Ureter (tissue), 1 donor: ENCODE results near the gene PGS1. TPM values are rescaled to one million over a fixed set of nuclear protein-coding genes. Genes with fewer than 3 reads are reported as not detected.
A peak's percentile ranks its signal among the peaks of the same experiment; 100 is the strongest.

ENCODE experiments used
- DNase-seq: peaks from one replicate; pipeline ENCODE4 v3.0.0-alpha.2; 2020; ENCODE audit warnings: low spot score
- total RNA-seq: library from RNA; stranded (reverse); gene quantifications from one replicate; pipeline ENCODE4 v1.2.4, GENCODE V29; 2023
- donor health status: DM: yes; HTN: yes; CAD: no.

PGS1 gene
- total RNA-seq, 1 donor from 2014 or later = 73.2 TPM

- DNase-seq = no peak
Observed at GRCh38 chr17:78364436-78365281, 13.8 kb upstream of the PGS1 start.

GRCh38 chr17:78365561-78366108, 12.8 kb upstream of the PGS1 start:
- DNase-seq = no peak

GRCh38 chr17:78366109-78366848, 12.2 kb upstream of the PGS1 start:
- no peak for DNase-seq

GRCh38 chr17:78367193-78367592, 11.3 kb upstream of the PGS1 start:
- no peak for DNase-seq

GRCh38 chr17:78368348-78368747, 10.1 kb upstream of the PGS1 start:
- no peak for DNase-seq

GRCh38 chr17:78368854-78369495, 9.5 kb upstream of the PGS1 start:
- no peak for DNase-seq

- DNase-seq = no peak
Observed at GRCh38 chr17:78369791-78370381, 8.6 kb upstream of the PGS1 start.

- DNase-seq = no peak
Observed at GRCh38 chr17:78371056-78371455, 7.4 kb upstream of the PGS1 start.

GRCh38 chr17:78372841-78373240, 5.6 kb upstream of the PGS1 start:
- DNase-seq = no peak

- peak; percentile 72 for DNase-seq
Observed at GRCh38 chr17:78374189-78374588, 4.3 kb upstream of the PGS1 start.

- no peak for DNase-seq
Observed at GRCh38 chr17:78374631-78375274, 3.7 kb upstream of the PGS1 start.

GRCh38 chr17:78375401-78376151, 2.9 kb upstream of the PGS1 start:
- DNase-seq = peak; percentile 56

GRCh38 chr17:78376161-78376560, 2.3 kb upstream of the PGS1 start:
- DNase-seq = no peak

GRCh38 chr17:78377858-78378224, 608 bp upstream of the PGS1 start:
- no peak for DNase-seq

- DNase-seq = no peak
Observed at GRCh38 chr17:78379131-78379491, 662 bp downstream of the PGS1 start.

- no peak for DNase-seq
Observed at GRCh38 chr17:78380370-78380769, 1.9 kb downstream of the PGS1 start.

- DNase-seq = no peak
Observed at GRCh38 chr17:78381601-78382232, 3.3 kb downstream of the PGS1 start.

- peak; percentile 90 for DNase-seq
Observed at GRCh38 chr17:78383725-78384471, 5.4 kb downstream of the PGS1 start.

- no peak for DNase-seq
Observed at GRCh38 chr17:78384479-78385175, 6.2 kb downstream of the PGS1 start.
